ENCODE results near the gene MPI.

Gene MPI

DNA sequence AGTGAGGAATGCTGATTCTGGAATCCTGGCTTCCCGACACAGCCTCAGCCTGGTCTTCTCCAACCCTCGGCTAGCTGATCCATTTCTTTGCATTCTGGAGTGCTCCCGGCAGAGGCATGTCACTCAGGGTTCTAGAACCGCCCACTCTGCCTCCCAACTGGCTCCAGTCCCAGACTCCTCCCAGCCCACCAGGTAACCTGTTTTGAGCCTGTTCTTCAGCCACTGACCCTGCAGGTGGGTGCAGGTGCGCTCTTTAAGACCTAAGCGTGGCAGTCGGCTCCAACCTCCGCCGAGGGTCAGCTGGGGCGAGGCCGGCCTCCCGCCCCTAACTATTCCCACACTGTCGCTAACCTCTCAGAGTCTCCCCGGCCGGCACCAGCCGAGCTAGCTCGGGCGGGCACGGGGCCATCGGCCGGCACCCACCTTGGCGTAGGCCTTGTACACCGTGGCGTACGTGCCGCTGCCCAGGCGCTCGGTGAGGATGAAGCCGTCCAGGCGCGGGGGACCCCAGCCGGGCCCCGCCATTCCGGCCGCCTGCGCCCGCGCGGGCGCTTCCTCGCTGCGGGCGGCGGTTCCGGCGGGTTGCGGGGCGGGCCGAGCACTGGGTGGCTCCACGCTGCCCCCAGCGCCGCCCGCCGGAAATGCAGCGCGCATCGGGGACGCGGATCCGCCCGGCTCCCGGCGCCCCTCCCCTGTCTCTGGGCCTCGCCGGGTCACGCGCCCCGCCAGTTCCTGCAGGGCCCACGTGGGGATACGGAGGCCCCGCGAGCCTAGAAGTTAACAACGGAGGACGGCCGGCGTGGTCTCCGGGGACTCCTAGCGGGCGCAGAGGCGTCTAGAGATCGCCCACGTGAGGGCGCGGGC is 47.0 kb upstream of the MPI start, which contains the start of gene ULK3 (continued):
- TF ChIP-seq ZNF76 (tag by site-specific recombination; IDR thresholded peaks at IDR 0.05; ENCODE audit: borderline replicate concordance, low read depth) (peak; percentile 48; the same call in 1 of the 2 replicates), ZNF350 (tag by site-specific recombination; IDR thresholded peaks at IDR 0.05) (no peak), IKZF3 (tag by site-specific recombination; IDR thresholded peaks at IDR 0.05) (peak; percentile 56), BCL11A (tag by site-specific recombination; IDR thresholded peaks at IDR 0.05; ENCODE audit: low read depth) (no peak), ZBTB21 (tag by site-specific recombination; IDR thresholded peaks at IDR 0.05) (no peak), SALL2 (tag by site-specific recombination; IDR thresholded peaks at IDR 0.05; ENCODE audit: borderline replicate concordance) (no peak), ZBTB17 (tag by site-specific recombination; IDR thresholded peaks at IDR 0.05) (peak; percentile 26), ZBTB49 (tag by site-specific recombination; IDR thresholded peaks at IDR 0.05; ENCODE audit: low read depth) (no peak), ZSCAN4 (tag by site-specific recombination; IDR thresholded peaks at IDR 0.05) (no peak), ZSCAN23 (tag by site-specific recombination; IDR thresholded peaks at IDR 0.05) (peak; percentile 51), ZFP3 (tag by site-specific recombination; IDR thresholded peaks at IDR 0.05; ENCODE audit: low read depth) (no peak), RBAK (tag by site-specific recombination; IDR thresholded peaks at IDR 0.05) (no peak), ZNF292 (tag by site-specific recombination; IDR thresholded peaks at IDR 0.05; ENCODE audit: borderline replicate concordance, low read depth) (no peak), ZNF311 (tag by site-specific recombination; IDR thresholded peaks at IDR 0.05; ENCODE audit: borderline replicate concordance) (no peak), BCL6B (tag by site-specific recombination; IDR thresholded peaks at IDR 0.05) (no peak), YY2 (tag by site-specific recombination; IDR thresholded peaks at IDR 0.05) (peak; percentile 43; the same call in 1 of the 2 replicates), ZNF2 (tag by site-specific recombination; IDR thresholded peaks at IDR 0.05) (peak; percentile 64), ZNF768 (tag by site-specific recombination; IDR thresholded peaks at IDR 0.05) (no peak), ZBTB48 (tag by site-specific recombination; IDR thresholded peaks at IDR 0.05) (peak; percentile 37; the same call in 1 of the 2 replicates), ZNF830 (tag by site-specific recombination; IDR thresholded peaks at IDR 0.05; ENCODE audit: low read depth) (no peak), ZNF221 (tag by site-specific recombination; IDR thresholded peaks at IDR 0.05; ENCODE audit: borderline replicate concordance) (no peak; the same call in 1 of the 2 replicates), ZNF707 (tag by site-specific recombination; IDR thresholded peaks at IDR 0.05) (no peak), ZNF335 (tag by site-specific recombination; conservative IDR thresholded peaks at IDR 0.05) (peak; percentile 98), KLF16 (tag by site-specific recombination; IDR thresholded peaks at IDR 0.05) (peak; percentile 66), KLF1 (tag by site-specific recombination; IDR thresholded peaks at IDR 0.05) (peak; percentile 85), GLIS2 (tag by site-specific recombination; IDR thresholded peaks at IDR 0.05) (peak; percentile 90), ZNF621 (tag by site-specific recombination; IDR thresholded peaks at IDR 0.05) (no peak), ZNF600 (tag by site-specific recombination; IDR thresholded peaks at IDR 0.05) (peak; percentile 78)
- TF ChIP-seq, protein P1, sequence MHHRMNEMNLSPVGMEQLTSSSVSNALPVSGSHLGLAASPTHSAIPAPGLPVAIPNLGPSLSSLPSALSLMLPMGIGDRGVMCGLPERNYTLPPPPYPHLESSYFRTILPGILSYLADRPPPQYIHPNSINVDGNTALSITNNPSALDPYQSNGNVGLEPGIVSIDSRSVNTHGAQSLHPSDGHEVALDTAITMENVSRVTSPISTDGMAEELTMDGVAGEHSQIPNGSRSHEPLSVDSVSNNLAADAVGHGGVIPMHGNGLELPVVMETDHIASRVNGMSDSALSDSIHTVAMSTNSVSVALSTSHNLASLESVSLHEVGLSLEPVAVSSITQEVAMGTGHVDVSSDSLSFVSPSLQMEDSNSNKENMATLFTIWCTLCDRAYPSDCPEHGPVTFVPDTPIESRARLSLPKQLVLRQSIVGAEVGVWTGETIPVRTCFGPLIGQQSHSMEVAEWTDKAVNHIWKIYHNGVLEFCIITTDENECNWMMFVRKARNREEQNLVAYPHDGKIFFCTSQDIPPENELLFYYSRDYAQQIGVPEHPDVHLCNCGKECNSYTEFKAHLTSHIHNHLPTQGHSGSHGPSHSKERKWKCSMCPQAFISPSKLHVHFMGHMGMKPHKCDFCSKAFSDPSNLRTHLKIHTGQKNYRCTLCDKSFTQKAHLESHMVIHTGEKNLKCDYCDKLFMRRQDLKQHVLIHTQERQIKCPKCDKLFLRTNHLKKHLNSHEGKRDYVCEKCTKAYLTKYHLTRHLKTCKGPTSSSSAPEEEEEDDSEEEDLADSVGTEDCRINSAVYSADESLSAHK (tag by site-specific recombination; IDR thresholded peaks at IDR 0.05), result peak; percentile 46; the same call in 1 of the 2 replicates
- TF ChIP-seq, protein P2, sequence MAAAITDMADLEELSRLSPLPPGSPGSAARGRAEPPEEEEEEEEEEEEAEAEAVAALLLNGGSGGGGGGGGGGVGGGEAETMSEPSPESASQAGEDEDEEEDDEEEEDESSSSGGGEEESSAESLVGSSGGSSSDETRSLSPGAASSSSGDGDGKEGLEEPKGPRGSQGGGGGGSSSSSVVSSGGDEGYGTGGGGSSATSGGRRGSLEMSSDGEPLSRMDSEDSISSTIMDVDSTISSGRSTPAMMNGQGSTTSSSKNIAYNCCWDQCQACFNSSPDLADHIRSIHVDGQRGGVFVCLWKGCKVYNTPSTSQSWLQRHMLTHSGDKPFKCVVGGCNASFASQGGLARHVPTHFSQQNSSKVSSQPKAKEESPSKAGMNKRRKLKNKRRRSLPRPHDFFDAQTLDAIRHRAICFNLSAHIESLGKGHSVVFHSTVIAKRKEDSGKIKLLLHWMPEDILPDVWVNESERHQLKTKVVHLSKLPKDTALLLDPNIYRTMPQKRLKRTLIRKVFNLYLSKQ (tag by site-specific recombination; IDR thresholded peaks at IDR 0.05; ENCODE audit: borderline replicate concordance), result no peak

Data from HEK293 (cell line).